BE2C (cell line): ENCODE data around the gene ZSWIM1.

Source experiments
- DNase-seq: peaks from one replicate; pipeline ENCODE4 v3.0.0-alpha.2; 2020
- H3K27me3 ChIP-seq: fragments of 250-450 bp; sonication (Bioruptor Pico); 2 replicates; pipeline ENCODE4 v1.5.1; 2020; ENCODE audit warnings: mild to moderate bottlenecking
- H3K36me3 ChIP-seq: fragments of 250-450 bp; sonication (Bioruptor Pico); 2 replicates; pipeline ENCODE4 v1.5.1; 2020; ENCODE audit warnings: mild to moderate bottlenecking
- H3K4me1 ChIP-seq: fragments of 250-450 bp; sonication (Bioruptor Pico); 2 replicates; pipeline ENCODE4 v1.5.1; 2020
- H3K4me3 ChIP-seq: 2 replicates; pipeline ENCODE4 v1.5.1; 2011; ENCODE audit warnings: low read depth, low read length
- H3K9me3 ChIP-seq: fragments of 250-450 bp; sonication (Bioruptor Pico); 2 replicates; pipeline ENCODE4 v1.5.1; 2020
- CTCF ChIP-seq: IDR thresholded peaks from 2 replicates; pipeline ENCODE4 v1.5.1; 2012; ENCODE audit warnings: mild to moderate bottlenecking, low read depth, low read length

The ZSWIM1 gene

GRCh38 chr20:45893831-45894230 is 12.8 kb downstream of the ZSWIM1 start:
- no peak for TF ChIP-seq CTCF
- Histone ChIP-seq H3K36me3 (peaks cover 28% of the 10 kb centered on the region), H3K9me3 (no peaks in the 10 kb centered on the region), H3K4me3 (no peak overlapping the region), H3K4me1 (no peaks in the 10 kb centered on the region), H3K27me3 (no peaks in the 10 kb centered on the region)
- DNase-seq: no peak

- H3K9me3 ChIP-seq: no peaks in the 10 kb centered on the region
- no peak overlapping the region for H3K4me3 ChIP-seq
- peaks cover 26% of the 10 kb centered on the region for H3K36me3 ChIP-seq
- no peaks in the 10 kb centered on the region for H3K4me1 ChIP-seq
- TF ChIP-seq CTCF: no peak
- H3K27me3 ChIP-seq: no peaks in the 10 kb centered on the region
- DNase-seq: no peak
Observed at GRCh38 chr20:45894797-45895196, 13.8 kb downstream of the ZSWIM1 start.

GRCh38 chr20:45896641-45897161 is 15.7 kb downstream of the ZSWIM1 start:
- no peak for DNase-seq
- TF ChIP-seq CTCF: no peak
- Histone ChIP-seq H3K4me1 (no peaks in the 10 kb centered on the region), H3K9me3 (no peaks in the 10 kb centered on the region), H3K27me3 (no peaks in the 10 kb centered on the region), H3K4me3 (no peak overlapping the region), H3K36me3 (peaks cover 31% of the 10 kb centered on the region)

- H3K27me3 ChIP-seq: no peaks in the 10 kb centered on the region
- no peaks in the 10 kb centered on the region for H3K9me3 ChIP-seq
- H3K36me3 ChIP-seq: peaks cover 35% of the 10 kb centered on the region
- no peaks in the 10 kb centered on the region for H3K4me1 ChIP-seq
- no peak for TF ChIP-seq CTCF
- H3K4me3 ChIP-seq: no peak overlapping the region
- DNase-seq: no peak
Observed at GRCh38 chr20:45897289-45897688, 16.3 kb downstream of the ZSWIM1 start.

- H3K4me1 ChIP-seq: no peaks in the 10 kb centered on the region
- TF ChIP-seq CTCF: no peak
- H3K36me3 ChIP-seq: peaks cover 32% of the 10 kb centered on the region
- no peak for DNase-seq
- no peaks in the 10 kb centered on the region for H3K27me3 ChIP-seq
- H3K4me3 ChIP-seq: no peak overlapping the region
- no peaks in the 10 kb centered on the region for H3K9me3 ChIP-seq
Observed at GRCh38 chr20:45897692-45898091, 16.7 kb downstream of the ZSWIM1 start.

- Histone ChIP-seq H3K4me3 (no peak overlapping the region), H3K9me3 (no peaks in the 10 kb centered on the region), H3K27me3 (no peaks in the 10 kb centered on the region), H3K36me3 (peaks cover 28% of the 10 kb centered on the region), H3K4me1 (no peaks in the 10 kb centered on the region)
- no peak for DNase-seq
- TF ChIP-seq CTCF: no peak
Observed at GRCh38 chr20:45898285-45898684, 17.3 kb downstream of the ZSWIM1 start.
